Measurements from ENCODE around the gene GUCY1B1.
A peak's percentile ranks its signal among the peaks of the same experiment; 100 is the strongest.

The GUCY1B1 gene

DNA sequence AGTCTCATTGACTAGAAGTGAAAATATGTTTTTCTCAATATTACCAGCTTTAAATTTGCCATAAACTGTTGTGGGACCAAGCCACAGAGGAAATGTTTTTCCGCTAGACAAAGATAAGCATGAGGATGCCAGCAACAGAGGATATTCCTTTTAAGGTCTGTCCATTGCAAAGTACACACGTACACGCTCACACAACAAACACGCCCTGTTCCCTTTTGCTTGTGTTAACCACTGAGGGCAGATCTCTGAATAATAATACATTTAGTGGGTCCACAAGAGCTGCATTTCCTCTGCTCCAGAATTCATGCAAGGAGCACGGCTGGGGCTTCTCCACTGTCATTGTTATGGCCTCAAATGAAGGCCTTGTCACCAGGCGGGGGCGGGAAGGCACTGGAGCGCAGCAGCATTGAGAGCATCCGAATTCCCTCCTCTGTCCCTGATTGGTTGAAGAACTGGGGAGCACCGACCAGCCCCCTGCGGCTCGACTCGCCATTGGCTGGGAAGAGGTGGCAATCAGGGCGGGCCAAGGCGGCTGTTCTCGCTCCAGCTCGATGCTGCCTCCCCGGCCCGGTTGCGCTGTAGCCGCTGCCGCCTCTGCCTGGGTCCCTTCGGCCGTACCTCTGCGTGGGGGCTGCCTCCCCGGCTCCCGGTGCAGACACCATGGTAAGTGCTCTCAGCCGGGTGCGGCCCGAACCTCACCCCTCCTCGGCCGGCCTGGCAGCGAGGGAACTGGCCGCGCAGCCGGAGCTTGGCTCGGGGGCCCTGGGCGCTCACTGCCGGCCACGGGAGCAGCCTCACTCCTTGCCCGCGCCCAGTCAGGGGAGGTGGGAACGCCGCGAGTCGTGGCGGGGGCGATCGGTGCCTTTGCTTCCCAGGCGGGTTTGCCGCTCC is at the start of gene GUCY1B1:
Gene GUCY1B1 (plus strand): TSS at position 541 of the 891 bp plus-strand sequence. CDS start 120 bp downstream, at position 661.
- peak; percentile 94 for DNase-seq (ENCODE audit: low spot score)

GRCh38 chr4:155709918-155710317 is 48.9 kb upstream of the GUCY1B1 start:
- no peak for DNase-seq (ENCODE audit: low spot score)

GRCh38 chr4:155711556-155711955 is 47.3 kb upstream of the GUCY1B1 start:
- no peak for DNase-seq (ENCODE audit: low spot score)

- DNase-seq (ENCODE audit: low spot score), result no peak
These were observed 46.0 kb upstream of the GUCY1B1 start for GRCh38 chr4:155712846-155713245.

- DNase-seq (ENCODE audit: low spot score), result no peak
These were observed 44.9 kb upstream of the GUCY1B1 start for GRCh38 chr4:155713911-155714310.

DNA sequence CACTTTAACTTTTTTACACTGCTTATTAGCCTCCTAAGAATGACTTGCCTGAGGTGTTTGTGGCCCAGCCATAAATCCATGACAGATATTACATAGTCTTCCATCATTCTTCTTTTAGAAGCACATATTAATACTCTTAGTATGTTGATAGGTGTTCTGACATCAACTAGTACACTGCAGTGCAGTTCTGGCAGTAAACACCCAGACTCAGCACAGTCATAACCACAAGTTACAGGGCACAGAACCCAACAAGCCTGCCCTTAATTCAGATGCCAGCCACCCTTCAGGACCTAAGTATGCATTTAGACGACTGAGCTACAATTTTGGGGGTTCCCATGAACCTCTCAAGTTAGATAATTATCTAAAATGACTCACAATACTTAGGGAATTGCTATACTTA is 36.5 kb upstream of the GUCY1B1 start:
- no peak for DNase-seq (ENCODE audit: low spot score)

- DNase-seq (ENCODE audit: low spot score), result no peak
These were observed 35.9 kb upstream of the GUCY1B1 start for GRCh38 chr4:155722816-155723499.

- DNase-seq (ENCODE audit: low spot score), result no peak
These were observed 34.1 kb upstream of the GUCY1B1 start for GRCh38 chr4:155724731-155725130.

GRCh38 chr4:155734065-155734464 is 24.8 kb upstream of the GUCY1B1 start:
- DNase-seq (ENCODE audit: low spot score), result no peak

- DNase-seq (ENCODE audit: low spot score), result no peak
These were observed 23.9 kb upstream of the GUCY1B1 start for GRCh38 chr4:155734951-155735350.

DNA sequence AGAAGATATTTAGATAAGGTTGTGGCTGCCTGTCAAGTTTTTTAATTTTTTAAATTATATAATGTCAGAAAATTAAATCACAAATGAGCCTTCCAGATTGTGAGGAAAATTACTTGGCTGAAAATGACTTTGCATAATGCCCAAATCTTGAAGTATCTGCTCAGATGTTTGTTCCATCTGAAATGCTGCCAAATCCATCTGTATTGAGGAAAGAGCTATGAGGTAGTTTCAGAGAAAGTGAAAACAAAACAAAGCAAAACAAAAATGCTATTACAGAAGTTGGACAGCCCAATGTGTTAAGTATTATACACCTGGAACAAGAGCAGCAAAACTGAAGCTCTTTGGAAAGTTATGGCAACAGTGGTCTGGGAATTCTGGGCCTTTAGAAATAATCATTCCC is 23.3 kb upstream of the GUCY1B1 start:
- DNase-seq (ENCODE audit: low spot score), result no peak

GRCh38 chr4:155738548-155738947 is 20.3 kb upstream of the GUCY1B1 start:
- DNase-seq (ENCODE audit: low spot score), result no peak

- no peak for DNase-seq (ENCODE audit: low spot score)
These were observed 17.3 kb upstream of the GUCY1B1 start for GRCh38 chr4:155741546-155741945.

DNA sequence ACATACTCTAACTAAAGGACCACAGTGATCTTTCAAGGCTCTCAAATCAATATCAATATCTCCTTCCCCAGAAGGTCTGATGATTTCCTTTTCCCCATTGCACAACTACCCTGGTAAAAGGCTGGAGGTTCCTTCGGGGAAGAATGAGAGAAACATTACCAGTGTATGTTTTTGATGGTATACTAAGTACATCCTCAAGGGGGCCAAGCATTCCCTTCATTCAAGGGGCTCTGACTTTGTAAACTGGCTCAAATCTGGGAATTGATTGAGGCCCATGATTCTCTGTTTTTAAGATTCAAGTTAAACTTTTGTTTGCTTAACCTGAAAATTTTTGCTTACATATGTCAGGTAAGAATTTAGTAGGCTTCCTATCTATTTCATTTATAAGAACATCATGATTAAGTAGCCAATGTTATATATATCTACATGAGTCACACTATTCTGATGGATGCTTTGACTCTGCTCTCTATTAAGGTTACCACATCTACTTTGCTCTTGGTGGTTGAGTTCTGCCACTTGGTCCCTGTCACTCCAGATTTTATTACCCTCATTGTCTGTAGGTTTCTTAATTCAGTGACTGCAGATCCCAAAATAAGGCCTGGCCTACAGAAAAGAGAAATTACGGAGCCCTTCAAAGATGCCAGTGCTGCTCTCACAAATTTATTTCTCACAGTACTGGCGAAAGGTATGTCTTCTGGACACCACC is 16.4 kb upstream of the GUCY1B1 start:
- DNase-seq (ENCODE audit: low spot score), result no peak

DNA sequence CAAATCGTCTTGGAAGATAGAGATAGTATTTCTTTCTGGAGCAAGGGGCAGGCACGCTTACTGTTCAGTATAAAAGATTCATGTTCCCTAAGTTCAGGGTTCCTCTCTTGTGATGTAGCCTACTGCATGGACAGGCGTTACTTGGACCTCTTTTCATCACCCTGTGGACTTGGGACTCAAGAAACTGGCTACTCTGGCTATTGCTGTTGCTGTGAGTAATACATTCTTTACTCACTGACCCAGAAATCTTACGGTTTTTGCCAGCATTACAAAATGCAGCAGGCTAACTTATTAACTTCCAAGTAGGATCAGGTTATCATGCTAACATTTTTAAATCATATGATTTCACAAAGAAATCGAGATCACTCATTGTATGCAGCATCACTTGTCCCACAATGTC is 12.8 kb upstream of the GUCY1B1 start:
- DNase-seq (ENCODE audit: low spot score), result no peak

DNA sequence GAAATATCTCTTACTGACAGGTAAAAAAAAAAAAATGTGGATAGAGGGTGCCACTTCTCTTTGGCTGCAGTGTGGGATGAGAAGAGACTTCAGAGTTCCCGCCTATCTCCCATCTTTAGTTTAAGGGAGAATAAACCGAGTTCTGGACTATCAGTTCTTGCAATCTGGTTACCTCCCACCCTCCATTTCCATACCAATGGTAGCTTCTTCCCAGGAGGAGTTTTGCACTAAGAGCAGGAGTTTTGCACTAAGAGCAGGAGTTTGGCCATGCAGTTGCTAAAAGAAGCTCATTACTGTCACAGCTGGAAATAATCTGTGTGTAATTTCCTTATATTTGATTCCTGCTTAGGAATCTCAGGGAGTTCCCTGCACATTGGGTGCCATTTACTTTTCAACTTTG is 10.8 kb upstream of the GUCY1B1 start:
- DNase-seq (ENCODE audit: low spot score), result no peak

GRCh38 chr4:155749041-155749440 is 9.8 kb upstream of the GUCY1B1 start:
- no peak for DNase-seq (ENCODE audit: low spot score)

DNA sequence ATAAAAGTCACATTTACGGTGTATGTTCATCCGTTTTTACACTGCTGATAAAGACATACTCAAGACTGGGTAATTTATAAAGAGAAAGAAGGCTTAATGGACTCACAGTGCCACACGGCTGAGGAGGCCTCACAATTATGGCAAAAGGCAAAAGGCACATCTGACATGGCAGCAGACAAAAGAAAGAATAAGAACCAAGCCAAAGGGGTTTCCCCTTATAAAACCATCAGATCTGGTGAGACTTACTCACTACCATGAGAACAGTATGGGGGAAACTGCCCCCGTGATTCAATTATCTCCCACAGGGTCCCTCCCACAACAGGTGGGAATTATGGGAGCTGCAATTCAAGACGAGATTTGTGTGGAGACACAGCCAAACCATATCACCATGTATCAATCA is 7.3 kb upstream of the GUCY1B1 start:
- no peak for DNase-seq (ENCODE audit: low spot score)

- no peak for DNase-seq (ENCODE audit: low spot score)
These were observed 1.0 kb upstream of the GUCY1B1 start for GRCh38 chr4:155757745-155758265.

GRCh38 chr4:155759372-155760252 is 791 bp downstream of the GUCY1B1 start:
- DNase-seq (ENCODE audit: low spot score), result peak; percentile 86

- no peak for DNase-seq (ENCODE audit: low spot score)
These were observed 2.2 kb downstream of the GUCY1B1 start for GRCh38 chr4:155761047-155761446.
